Smooth muscle cell (in vitro differentiated cells): ENCODE data around the gene NEO1. TPM values are rescaled to one million over a fixed set of nuclear protein-coding genes. Genes with fewer than 3 reads are reported as not detected.

ENCODE experiments used
- DNase-seq: peaks from one replicate; lab custom pipeline; 2025; ENCODE audit not compliant: unreplicated experiment; lab: John Stamatoyannopoulos, UW
- H2AFZ ChIP-seq: fragments of 200-600 bp; sonication (generic); 2 replicates; pipeline ENCODE4 v1.6.0; 2016; ENCODE audit warnings: antibody characterized with exemption, low read depth, mild to moderate bottlenecking
- H3F3A ChIP-seq: fragments of 200-600 bp; sonication (generic); 2 replicates; pipeline ENCODE4 v1.6.0; 2017; ENCODE audit warnings: antibody characterized with exemption, low read depth
- H3K27ac ChIP-seq: fragments of 200-600 bp; sonication (generic); 2 replicates; pipeline ENCODE4 v1.5.1; 2016; ENCODE audit warnings: low read depth, mild to moderate bottlenecking
- H3K27me3 ChIP-seq: fragments of 200-600 bp; sonication (generic); 2 replicates; pipeline ENCODE4 v1.6.1; 2016; ENCODE audit warnings: low read depth, mild to moderate bottlenecking
- H3K36me3 ChIP-seq: fragments of 200-600 bp; sonication (generic); 2 replicates; pipeline ENCODE4 v1.5.1; 2016; ENCODE audit warnings: low read depth
- H3K4me1 ChIP-seq: fragments of 200-600 bp; sonication (generic); 2 replicates; pipeline ENCODE4 v1.5.1; 2016; ENCODE audit warnings: low read depth
- H3K4me2 ChIP-seq: fragments of 200-600 bp; sonication (generic); 2 replicates; pipeline ENCODE4 v1.6.0; 2016; ENCODE audit warnings: mild to moderate bottlenecking
- H3K4me3 ChIP-seq: fragments of 200-600 bp; sonication (generic); 2 replicates; pipeline ENCODE4 v1.5.1; 2016; ENCODE audit warnings: mild to moderate bottlenecking
- H3K79me2 ChIP-seq: fragments of 200-600 bp; sonication (generic); 2 replicates; pipeline ENCODE4 v1.6.0; 2016; ENCODE audit warnings: low read depth, mild to moderate bottlenecking
- H3K9ac ChIP-seq: fragments of 200-600 bp; sonication (generic); 2 replicates; pipeline ENCODE4 v1.6.0; 2016; ENCODE audit warnings: low read depth
- H3K9me3 ChIP-seq: fragments of 200-600 bp; sonication (generic); replicated peaks from 2 replicates; pipeline ENCODE4 v1.5.1; 2016; ENCODE audit warnings: low read depth
- H4K20me1 ChIP-seq: fragments of 200-600 bp; sonication (generic); 2 replicates; pipeline ENCODE4 v1.6.0; 2016; ENCODE audit warnings: low read depth
- CTCF ChIP-seq: fragments of 200-600 bp; sonication (generic); IDR thresholded peaks from 2 replicates; pipeline ENCODE4 v1.5.1; 2017; ENCODE audit warnings: borderline replicate concordance, mild to moderate bottlenecking, antibody characterized with exemption; ENCODE audit not compliant: insufficient read depth, poor library complexity, severe bottlenecking
- WGBS: methylation state at CpG from one replicate; pipeline ENCODE4 v1.1.7; 2016; ENCODE audit warnings: low lambda C conversion rate; 5-methylcytosine and 5-hydroxymethylcytosine counted together
- polyA plus RNA-seq: library from polyadenylated mRNA; unstranded; fragments of >200 nt; fragmentation: Nextera tagmentation; extraction: Ambion mirVana; gene quantifications from 2 replicates; pipeline ENCODE4 v1.2.1, GENCODE V29; 2016
- total RNA-seq: library from RNA; depleted of rRNA; stranded (reverse); fragments of >200 nt; gene quantifications from 2 replicates; pipeline ENCODE4 v1.2.3, GENCODE V29; 2014

The NEO1 gene
- total and polyA plus RNA-seq, 2 experiments from 2014 or later, result 4.9 to 21.8 TPM

DNA sequence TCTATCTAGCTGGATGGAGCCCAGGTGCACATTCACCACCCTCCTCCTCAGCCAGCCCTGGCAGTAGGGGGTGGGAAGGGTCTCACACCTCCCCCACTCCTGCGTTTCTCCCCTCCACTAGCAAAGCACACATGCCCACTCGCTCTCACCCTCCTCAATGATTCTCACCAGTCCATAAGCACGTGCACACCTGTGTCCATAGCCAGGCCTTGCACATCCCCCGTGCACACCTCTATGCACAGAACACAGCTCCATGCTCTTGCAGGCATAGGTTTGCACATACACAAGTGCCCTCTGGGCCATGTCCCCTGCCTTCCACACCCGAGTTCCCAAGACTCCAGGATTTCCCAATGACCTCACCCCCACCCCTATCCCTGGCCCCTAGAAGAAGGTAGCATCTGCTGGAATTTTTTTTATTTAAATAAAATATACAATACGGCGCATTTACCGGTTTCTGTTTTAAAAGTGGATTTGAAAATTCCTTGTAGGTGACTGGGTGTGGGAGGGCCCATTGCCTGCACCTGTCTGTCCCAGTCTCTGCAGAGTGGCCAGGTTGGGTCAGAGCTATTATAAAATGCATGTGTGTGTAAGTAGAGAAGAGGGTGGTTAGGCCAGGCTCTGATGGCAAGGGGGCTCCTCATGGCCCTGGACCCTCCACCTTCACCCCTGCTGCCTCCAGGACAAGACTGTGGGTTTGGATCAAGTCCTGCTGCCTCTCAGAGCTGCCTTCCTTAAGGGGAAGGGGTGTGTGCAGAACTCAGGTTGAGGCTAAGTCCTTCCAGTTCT lies 267.4 kb downstream of the NEO1 start:
- Histone ChIP-seq H3K4me2 (no peak overlapping the region), H3K4me3 (no peak overlapping the region), H3K27me3 (no peaks in the 10 kb centered on the region), H3K36me3 (no peaks in the 10 kb centered on the region), H4K20me1 (no peaks in the 10 kb centered on the region), H3K79me2 (no peaks in the 10 kb centered on the region), H3F3A (no peaks in the 10 kb centered on the region), H3K4me1 (no peaks in the 10 kb centered on the region), H3K9ac (no peak overlapping the region), H2AFZ (no peak overlapping the region), H3K27ac (no peak overlapping the region), H3K9me3 (no peaks in the 10 kb centered on the region)
- no peak for DNase-seq
- TF ChIP-seq CTCF, result no peak
- 93% methylated on average over 8 of the region's 8 CpGs for WGBS

- Histone ChIP-seq H3K9ac (no peak overlapping the region), H3F3A (no peaks in the 10 kb centered on the region), H3K27me3 (no peaks in the 10 kb centered on the region), H3K4me2 (no peak overlapping the region), H3K4me1 (no peaks in the 10 kb centered on the region), H2AFZ (no peak overlapping the region), H3K36me3 (no peaks in the 10 kb centered on the region), H3K27ac (no peak overlapping the region), H3K9me3 (no peaks in the 10 kb centered on the region), H3K79me2 (no peaks in the 10 kb centered on the region), H3K4me3 (no peak overlapping the region), H4K20me1 (no peaks in the 10 kb centered on the region)
- WGBS, result 100% methylated on average over 3 of the region's 3 CpGs
- TF ChIP-seq CTCF, result no peak
- no peak for DNase-seq
These were observed 268.4 kb downstream of the NEO1 start for GRCh38 chr15:73320619-73321180.

DNA sequence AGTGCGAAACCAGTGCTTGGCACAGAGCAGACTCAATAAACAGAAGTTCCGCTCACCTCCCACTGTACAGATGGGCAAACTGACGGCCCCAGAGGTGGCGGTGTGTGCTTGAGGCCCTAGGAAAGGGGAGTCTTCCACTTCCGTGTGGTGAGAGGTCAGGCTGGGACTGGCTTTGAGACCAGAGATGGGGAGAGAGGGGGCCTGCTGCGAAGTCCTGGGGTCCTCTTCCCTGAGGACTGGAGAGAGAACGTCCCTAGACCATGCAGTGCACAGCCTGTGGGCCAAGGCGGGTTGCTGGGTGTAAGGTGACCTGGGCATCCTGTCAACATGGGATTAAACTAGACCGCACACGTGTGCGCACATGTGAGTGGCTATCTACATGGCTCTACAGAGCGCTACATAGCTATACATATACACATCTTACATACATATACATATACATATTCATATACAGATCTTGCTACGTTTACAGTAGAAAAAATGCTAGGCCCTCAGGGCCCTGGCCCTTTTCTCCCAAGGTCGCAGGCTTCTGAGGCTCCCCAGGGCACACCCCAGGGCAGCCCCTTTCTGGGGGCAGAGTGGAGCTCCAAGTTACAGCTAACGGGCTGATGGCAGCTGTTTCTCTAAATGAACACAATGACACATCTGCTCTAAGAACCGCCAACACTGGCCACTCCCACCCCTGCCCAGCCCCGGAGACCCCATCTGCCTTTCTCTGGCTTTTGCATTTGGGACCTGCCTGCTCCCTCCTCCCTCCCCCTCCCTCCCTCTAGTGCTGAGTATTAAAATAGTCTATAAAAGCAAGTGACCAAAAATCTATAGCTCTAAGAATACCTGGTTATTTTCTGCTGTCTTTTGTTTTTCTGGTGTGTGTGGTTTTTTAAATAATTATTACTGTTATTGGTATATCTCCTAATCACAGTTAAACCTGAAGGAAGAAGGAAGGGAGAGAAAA lies 269.5 kb downstream of the NEO1 start:
- Histone ChIP-seq H3K27me3 (no peaks in the 10 kb centered on the region), H3K9me3 (no peaks in the 10 kb centered on the region), H3K4me3 (no peak overlapping the region), H3K4me2 (no peak overlapping the region), H3K9ac (no peak overlapping the region), H3K79me2 (no peaks in the 10 kb centered on the region), H3F3A (no peaks in the 10 kb centered on the region), H3K27ac (no peak overlapping the region), H2AFZ (no peak overlapping the region), H3K4me1 (no peaks in the 10 kb centered on the region), H3K36me3 (no peaks in the 10 kb centered on the region), H4K20me1 (no peaks in the 10 kb centered on the region)
- no peak for TF ChIP-seq CTCF
- no peak for DNase-seq
- WGBS, result 92% methylated on average over 17 of the region's 17 CpGs
